Stomach (tissue), 4 donors: ENCODE results near the gene GABRR2.

Experiments
- POLR2A ChIP-seq, 4 donors: fragments of 450-650 bp; IDR thresholded peaks; one replicate each; pipeline ENCODE4 v1.6.1; 2016; ENCODE audit warnings: antibody characterized with exemption in 4 of 4, control low read depth in 2 of 4, mild to moderate bottlenecking in 1 of 4, moderate library complexity in 1 of 4
- TF ChIP-seq, protein P1 (sequence below), 7 experiments: fragments of 450-650 bp in 4 of 7; fragments of 200-600 bp in 3 of 7; sonication (generic) in 3 of 7; IDR thresholded peaks; one replicate each; pipeline ENCODE4 v1.5.1; 2016 to 2019; ENCODE audit warnings: antibody characterized with exemption in 7 of 7, control low read depth in 2 of 7, mild to moderate bottlenecking in 1 of 7

DNA sequence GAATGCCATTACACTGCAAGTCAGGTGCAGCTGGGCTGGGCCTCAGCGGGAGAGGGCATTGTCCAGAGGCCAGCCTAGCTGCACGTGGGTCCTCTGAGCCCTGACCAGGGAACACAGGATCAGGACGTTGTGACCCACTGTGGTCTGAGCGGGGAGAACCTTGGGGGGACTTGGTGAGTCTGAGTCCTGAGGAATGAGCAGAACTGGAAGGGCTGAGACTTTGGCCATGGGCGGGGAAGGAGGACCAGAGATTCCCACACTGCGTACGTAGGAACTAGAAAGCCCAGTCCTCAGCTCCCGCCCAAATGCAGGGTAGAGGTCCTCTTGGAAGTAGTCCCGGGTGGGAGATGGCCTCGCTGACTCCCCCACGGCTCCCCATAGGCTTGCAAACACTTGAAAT, 42.5 kb downstream of the GABRR2 start:
- no peak for TF ChIP-seq POLR2A (IDR thresholded peaks at IDR 0.05)
- TF ChIP-seq, protein P1, sequence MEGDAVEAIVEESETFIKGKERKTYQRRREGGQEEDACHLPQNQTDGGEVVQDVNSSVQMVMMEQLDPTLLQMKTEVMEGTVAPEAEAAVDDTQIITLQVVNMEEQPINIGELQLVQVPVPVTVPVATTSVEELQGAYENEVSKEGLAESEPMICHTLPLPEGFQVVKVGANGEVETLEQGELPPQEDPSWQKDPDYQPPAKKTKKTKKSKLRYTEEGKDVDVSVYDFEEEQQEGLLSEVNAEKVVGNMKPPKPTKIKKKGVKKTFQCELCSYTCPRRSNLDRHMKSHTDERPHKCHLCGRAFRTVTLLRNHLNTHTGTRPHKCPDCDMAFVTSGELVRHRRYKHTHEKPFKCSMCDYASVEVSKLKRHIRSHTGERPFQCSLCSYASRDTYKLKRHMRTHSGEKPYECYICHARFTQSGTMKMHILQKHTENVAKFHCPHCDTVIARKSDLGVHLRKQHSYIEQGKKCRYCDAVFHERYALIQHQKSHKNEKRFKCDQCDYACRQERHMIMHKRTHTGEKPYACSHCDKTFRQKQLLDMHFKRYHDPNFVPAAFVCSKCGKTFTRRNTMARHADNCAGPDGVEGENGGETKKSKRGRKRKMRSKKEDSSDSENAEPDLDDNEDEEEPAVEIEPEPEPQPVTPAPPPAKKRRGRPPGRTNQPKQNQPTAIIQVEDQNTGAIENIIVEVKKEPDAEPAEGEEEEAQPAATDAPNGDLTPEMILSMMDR (IDR thresholded peaks at IDR 0.05) = no peak
